ENCODE measurements around the gene SELENON. TPM values are rescaled to one million over a fixed set of nuclear protein-coding genes. Genes with fewer than 3 reads are reported as not detected.

SELENON gene
- polyA plus RNA-seq, 1 of the 3 experiments (the other 2 are of a cell fraction), result 56.2 TPM

GRCh38 chr1:25774921-25775771 lies 24.8 kb upstream of the SELENON start (continued):
- TF ChIP-seq TEAD4 (IDR thresholded peaks at IDR 0.05; ENCODE audit: borderline replicate concordance, insufficient read depth) (no peak), USF1 (IDR thresholded peaks at IDR 0.05; ENCODE audit: borderline replicate concordance, low read depth) (no peak), SIN3A (IDR thresholded peaks at IDR 0.05; ENCODE audit: borderline replicate concordance, low read depth, low read length) (no peak), RCOR1 (IDR thresholded peaks at IDR 0.05; ENCODE audit: low read length) (0 out of 2 replicates have a peak, but pooled peaks have one; percentile 5), USF2 (IDR thresholded peaks at IDR 0.05; ENCODE audit: borderline replicate concordance, low read depth, low read length) (no peak), RAD21 (IDR thresholded peaks at IDR 0.05; ENCODE audit: low read length) (peak; percentile 45), NRF1 (IDR thresholded peaks at IDR 0.05; ENCODE audit: low read depth, low read length) (no peak), FOSL2 (IDR thresholded peaks at IDR 0.05; ENCODE audit: borderline replicate concordance, low read depth) (no peak), JUND (IDR thresholded peaks at IDR 0.05) (no peak), MEF2A (IDR thresholded peaks at IDR 0.05; ENCODE audit: borderline replicate concordance, low read depth) (no peak)

GRCh38 chr1:25779388-25779787 lies 20.6 kb upstream of the SELENON start:
- 93% methylated on average over 4 of the region's 8 CpGs for WGBS (ENCODE audit: low lambda C conversion rate)

GRCh38 chr1:25779894-25780293 lies 20.1 kb upstream of the SELENON start:
- ChIA-PET CTCF (interaction anchor here (1.0 to 1.9 kb wide), 3 partner anchors 13 to 18 kb away, joined by 3 to 6 read pairs (median 3); no protein-coding TSS in a partner anchor), POLR2A (no interaction called here)
- Histone ChIP-seq H4K20me1 (ENCODE audit: insufficient read depth) (no peaks in the 10 kb centered on the region), H3F3A (replicated peaks; ENCODE audit: insufficient read depth) (no peaks in the 10 kb centered on the region), H2AFZ (ENCODE audit: low read depth) (no peak overlapping the region), H3K79me2 (ENCODE audit: insufficient read depth) (no peaks in the 10 kb centered on the region), H3K36me3 (replicated peaks in 1 of 2; ENCODE audit: control insufficient read depth in 1 of 2, insufficient read depth in 2 of 2, low read length in 1 of 2) (no peaks in the 10 kb centered on the region), H3K27ac (ENCODE audit: low read depth in 2 of 2, low read length in 1 of 2) (no peak overlapping the region), H3K9me3 (no peaks in the 10 kb centered on the region), H3K27me3 (ENCODE audit: insufficient read depth) (no peaks in the 10 kb centered on the region), H3K4me3 (ENCODE audit: low read depth in 2 of 2, low read length in 1 of 2) (no peak overlapping the region), H3K4me1 (ENCODE audit: control insufficient read depth in 1 of 2, insufficient read depth in 2 of 2, low read depth in 1 of 2, low read length in 1 of 2) (peaks cover 0 to 39% of the 10 kb centered on the region in 2 experiments; a peak in 2 of 4 replicates), H3K9ac (no peak overlapping the region), H3K9me2 (no peaks in the 10 kb centered on the region), H3K4me2 (no peak overlapping the region)
- WGBS (ENCODE audit: low lambda C conversion rate), result 72% methylated on average over 4 of the region's 4 CpGs
- DNase-seq, result no peak
- TF ChIP-seq CHD2 (IDR thresholded peaks at IDR 0.05; ENCODE audit: low read length, partially characterized antibody) (no peak), EP300 (IDR thresholded peaks at IDR 0.05; ENCODE audit: borderline replicate concordance in 1 of 2, low read depth in 1 of 2, low read length in 1 of 2) (no peak), ELF1 (IDR thresholded peaks at IDR 0.05) (no peak), TAF1 (IDR thresholded peaks at IDR 0.05; ENCODE audit: borderline replicate concordance, low read depth, low read length) (no peak), PBX3 (IDR thresholded peaks at IDR 0.05) (no peak), IRF3 (IDR thresholded peaks at IDR 0.05; ENCODE audit: low read depth, low read length) (no peak), MAX (IDR thresholded peaks at IDR 0.05; ENCODE audit: low read depth) (no peak), SIN3A (IDR thresholded peaks at IDR 0.05; ENCODE audit: borderline replicate concordance, low read depth, low read length) (no peak), RAD21 (IDR thresholded peaks at IDR 0.05; ENCODE audit: low read length) (no peak), NFIC (IDR thresholded peaks at IDR 0.05; ENCODE audit: borderline replicate concordance) (no peak), FOSL2 (IDR thresholded peaks at IDR 0.05; ENCODE audit: borderline replicate concordance, low read depth) (no peak)

More at GRCh38 chr1:25779388-25779787, 20.6 kb upstream of the SELENON start:
- H3K79me2 ChIP-seq (ENCODE audit: insufficient read depth), result no peaks in the 10 kb centered on the region
- H3F3A ChIP-seq (replicated peaks; ENCODE audit: insufficient read depth), result no peaks in the 10 kb centered on the region
- no peaks in the 10 kb centered on the region for H3K9me2 ChIP-seq
- no peaks in the 10 kb centered on the region for H3K36me3 ChIP-seq (replicated peaks in 1 of 2; ENCODE audit: control insufficient read depth in 1 of 2, insufficient read depth in 2 of 2, low read length in 1 of 2)
- no peak overlapping the region for H2AFZ ChIP-seq (ENCODE audit: low read depth)
- DNase-seq, result no peak
- H3K4me1 ChIP-seq (ENCODE audit: control insufficient read depth in 1 of 2, insufficient read depth in 2 of 2, low read depth in 1 of 2, low read length in 1 of 2), result peaks cover 0 to 39% of the 10 kb centered on the region in 2 experiments; a peak in 2 of 4 replicates
- H3K9me3 ChIP-seq, result no peaks in the 10 kb centered on the region
- H4K20me1 ChIP-seq (ENCODE audit: insufficient read depth), result no peaks in the 10 kb centered on the region
- no peak for TF ChIP-seq CHD2 (IDR thresholded peaks at IDR 0.05; ENCODE audit: low read length, partially characterized antibody)
- TF ChIP-seq RFX5 (IDR thresholded peaks at IDR 0.05; ENCODE audit: low read length), result no peak
- H3K9ac ChIP-seq, result no peak overlapping the region
- ChIA-PET POLR2A (no interaction called here), CTCF (no interaction called here)
- H3K27ac ChIP-seq (ENCODE audit: low read depth in 2 of 2, low read length in 1 of 2), result no peak overlapping the region
- no peaks in the 10 kb centered on the region for H3K27me3 ChIP-seq (ENCODE audit: insufficient read depth)
- no peak overlapping the region for H3K4me3 ChIP-seq (ENCODE audit: low read depth in 2 of 2, low read length in 1 of 2)
- H3K4me2 ChIP-seq, result no peak overlapping the region

Data from SK-N-SH (cell line).